GM18517 (cell line): ENCODE results near the gene SLU7.

Experiments
- ATAC-seq: cut with Tn5 transposase; IDR thresholded peaks from one replicate; pipeline ENCODE4 v1.9.1; 2021; ENCODE audit warnings: mild to moderate bottlenecking, moderate library complexity; ENCODE audit not compliant: unreplicated experiment

SLU7 gene

GRCh38 chr5:160420331-160420610, 1.4 kb upstream of the SLU7 start:
- no peak for ATAC-seq

GRCh38 chr5:160419458-160420330, 813 bp upstream of the SLU7 start:
- ATAC-seq, result peak; percentile 49

- ATAC-seq, result peak; percentile 76
Measured at GRCh38 chr5:160399402-160400353, 19.2 kb downstream of the SLU7 start, which contains the start of gene FAM200C. Gene FAM200C, minus strand, starts transcription at chr5:160400054. Its CDS starts 4,564 bp downstream, at chr5:160395490.

- ATAC-seq, result no peak
Measured at GRCh38 chr5:160398806-160399205, 20.1 kb downstream of the SLU7 start.

- no peak for ATAC-seq
Measured at GRCh38 chr5:160397492-160397891, 21.4 kb downstream of the SLU7 start.

- no peak for ATAC-seq
Measured at GRCh38 chr5:160395111-160395510, 23.8 kb downstream of the SLU7 start.

- peak; percentile 49 for ATAC-seq
Measured at GRCh38 chr5:160390787-160391696, 27.8 kb downstream of the SLU7 start.

- ATAC-seq, result no peak
Measured at GRCh38 chr5:160387445-160387844, 31.4 kb downstream of the SLU7 start.

- no peak for ATAC-seq
Measured at GRCh38 chr5:160385496-160385895, 33.4 kb downstream of the SLU7 start.

- ATAC-seq, result no peak
Measured at GRCh38 chr5:160384681-160385080, 34.2 kb downstream of the SLU7 start.

- no peak for ATAC-seq
Measured at GRCh38 chr5:160382346-160382745, 36.5 kb downstream of the SLU7 start.

- ATAC-seq, result no peak
Measured at GRCh38 chr5:160380041-160380440, 38.8 kb downstream of the SLU7 start.

- ATAC-seq, result no peak
Measured at GRCh38 chr5:160379511-160379910, 39.4 kb downstream of the SLU7 start.

- no peak for ATAC-seq
Measured at GRCh38 chr5:160378330-160378729, 40.6 kb downstream of the SLU7 start.

GRCh38 chr5:160377651-160378050, 41.2 kb downstream of the SLU7 start:
- no peak for ATAC-seq

- ATAC-seq, result no peak
Measured at GRCh38 chr5:160376416-160376815, 42.5 kb downstream of the SLU7 start.

- ATAC-seq, result no peak
Measured at GRCh38 chr5:160375701-160376100, 43.2 kb downstream of the SLU7 start.

- ATAC-seq, result no peak
Measured at GRCh38 chr5:160375166-160375565, 43.7 kb downstream of the SLU7 start.

GRCh38 chr5:160371294-160371693, 47.6 kb downstream of the SLU7 start:
- ATAC-seq, result no peak

GRCh38 chr5:160370713-160371034, 48.2 kb downstream of the SLU7 start:
- ATAC-seq, result no peak
